HG02852 (cell line): ENCODE results near the gene LIPC.

ENCODE experiments used
- ATAC-seq: cut with Tn5 transposase; IDR thresholded peaks from one replicate; pipeline ENCODE4 v1.9.1; 2021; ENCODE audit warnings: mild to moderate bottlenecking, moderate library complexity; ENCODE audit not compliant: unreplicated experiment

LIPC gene

GRCh38 chr15:58472221-58472620 is 40.4 kb downstream of the LIPC start:
- no peak for ATAC-seq

- peak; percentile 44 for ATAC-seq
Measured at GRCh38 chr15:58472821-58473581, 41.2 kb downstream of the LIPC start.

GRCh38 chr15:58473724-58474123 is 41.9 kb downstream of the LIPC start:
- ATAC-seq = no peak

- no peak for ATAC-seq
Measured at GRCh38 chr15:58474741-58475323, 43.0 kb downstream of the LIPC start.

- no peak for ATAC-seq
Measured at GRCh38 chr15:58475573-58476524, 44.1 kb downstream of the LIPC start.

GRCh38 chr15:58476525-58477162 is 44.9 kb downstream of the LIPC start:
- no peak for ATAC-seq

GRCh38 chr15:58477170-58477569 is 45.4 kb downstream of the LIPC start:
- no peak for ATAC-seq

GRCh38 chr15:58478035-58478434 is 46.2 kb downstream of the LIPC start:
- ATAC-seq = no peak

- ATAC-seq = no peak
Measured at GRCh38 chr15:58478579-58478978, 46.8 kb downstream of the LIPC start.

- no peak for ATAC-seq
Measured at GRCh38 chr15:58479941-58480340, 48.1 kb downstream of the LIPC start.

- ATAC-seq = no peak
Measured at GRCh38 chr15:58483376-58483775, 51.6 kb downstream of the LIPC start.

GRCh38 chr15:58484791-58485600 is 53.2 kb downstream of the LIPC start:
- ATAC-seq = no peak

- ATAC-seq = no peak
Measured at GRCh38 chr15:58486062-58486461, 54.3 kb downstream of the LIPC start.

- ATAC-seq = no peak
Measured at GRCh38 chr15:58486564-58486963, 54.8 kb downstream of the LIPC start.

GRCh38 chr15:58487041-58487723 is 55.4 kb downstream of the LIPC start:
- ATAC-seq = no peak

GRCh38 chr15:58487724-58488120 is 55.9 kb downstream of the LIPC start:
- ATAC-seq = no peak

GRCh38 chr15:58489289-58490085 is 57.7 kb downstream of the LIPC start:
- ATAC-seq = no peak

GRCh38 chr15:58490086-58490887 is 58.5 kb downstream of the LIPC start:
- no peak for ATAC-seq
